ENCODE data around the gene ANKFN1. TPM values are rescaled to one million over a fixed set of nuclear protein-coding genes. Genes with fewer than 3 reads are reported as not detected.
A peak's percentile ranks its signal among the peaks of the same experiment; 100 is the strongest.

The ANKFN1 gene
- total RNA-seq, 1 experiment from 2014 or later = 0.10 TPM

DNA sequence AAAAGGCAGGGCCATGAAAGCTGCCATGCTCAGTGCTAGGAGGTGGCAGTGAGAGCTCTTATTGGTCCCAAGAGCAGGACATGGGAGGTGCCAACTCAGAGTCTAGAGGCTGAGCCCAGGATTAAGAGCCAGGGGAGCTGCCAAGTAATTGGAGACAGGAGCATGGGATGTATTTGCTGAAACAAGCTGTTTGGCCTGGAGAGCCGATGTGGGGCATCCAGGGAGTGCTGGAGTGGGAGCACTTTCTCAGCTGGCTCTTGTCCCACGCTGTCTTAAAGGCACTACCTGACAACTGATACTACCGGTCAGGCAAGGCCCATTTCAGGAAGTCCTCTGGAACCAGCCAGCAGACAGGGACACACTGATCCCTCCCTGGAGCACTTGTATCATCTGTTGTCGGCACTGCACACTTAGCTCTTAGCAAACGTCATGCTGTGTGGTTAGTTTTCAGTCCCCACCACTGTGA is 19.3 kb downstream of the ANKFN1 start:
- in situ Hi-C loops (cut with HindIII; ENCODE audit: low pct_unique_long_range_greater_than_20kb, low sequenced_read_pairs) = no loop called here
- no peak for DNase-seq (ENCODE audit: low read depth)

DNA sequence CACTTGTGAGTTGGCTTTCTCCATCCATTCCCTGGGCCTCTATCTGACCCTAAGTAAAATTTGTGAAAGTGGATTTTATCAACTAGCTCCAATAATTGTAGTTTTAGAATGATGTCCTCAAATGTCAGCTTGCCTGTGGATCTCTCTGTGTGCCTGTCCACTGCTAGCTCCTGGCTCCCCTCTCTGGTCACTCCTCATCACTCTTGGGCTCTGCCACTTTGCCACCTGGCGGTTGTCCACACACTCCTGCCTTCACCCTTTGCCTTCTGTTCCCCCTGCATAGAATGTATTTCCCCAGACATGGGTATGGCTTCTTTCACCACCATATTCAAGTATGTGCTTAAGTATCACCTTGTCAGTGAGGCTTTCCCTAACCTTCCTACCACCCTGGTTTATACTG is 19.8 kb downstream of the ANKFN1 start:
- DNase-seq (ENCODE audit: low read depth) = no peak
- in situ Hi-C loops (cut with HindIII; ENCODE audit: low pct_unique_long_range_greater_than_20kb, low sequenced_read_pairs) = no loop called here

DNA sequence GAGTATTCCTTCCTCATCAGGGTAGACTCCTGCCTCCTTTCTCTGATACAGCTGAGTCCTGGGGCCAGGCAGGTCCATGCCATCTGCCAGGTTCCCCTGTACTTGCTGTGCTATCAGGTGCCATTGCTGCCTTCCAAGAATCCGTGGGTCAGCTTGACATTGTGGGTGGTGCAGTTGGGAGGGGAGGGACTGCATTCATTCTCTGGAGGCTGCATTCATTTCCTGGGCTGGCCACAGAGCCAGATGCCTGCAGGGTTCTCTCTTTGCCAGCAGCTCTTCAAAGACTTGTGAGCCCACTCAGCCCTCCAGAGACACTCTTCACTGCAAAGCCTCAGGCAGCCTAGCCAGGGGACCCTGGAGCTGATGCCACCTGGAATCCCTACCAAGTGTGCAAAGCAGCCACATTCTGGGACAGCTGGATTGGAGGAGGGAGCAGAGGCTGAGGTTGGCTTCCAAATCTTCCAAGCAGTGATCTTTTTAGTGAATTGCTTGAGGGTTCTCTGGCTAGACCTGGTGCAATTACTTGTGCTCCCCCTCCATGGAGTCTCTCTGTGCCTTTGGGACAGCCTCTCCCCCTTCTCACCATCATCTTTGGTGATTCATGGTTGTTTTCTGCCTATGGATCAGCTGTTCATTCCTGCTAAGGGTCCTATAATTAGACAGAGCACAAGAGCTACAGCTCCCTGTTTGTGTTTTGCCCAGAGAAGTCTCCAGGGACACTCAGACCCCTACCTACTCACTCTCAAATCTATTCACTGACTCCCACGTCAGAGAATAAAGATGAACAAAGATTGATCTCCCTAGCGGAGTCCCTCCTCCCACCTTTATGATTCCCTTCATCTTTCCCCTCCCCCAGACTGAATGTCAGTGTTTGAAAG is 20.9 kb downstream of the ANKFN1 start:
- DNase-seq (ENCODE audit: low read depth) = no peak
- in situ Hi-C loops (cut with HindIII; ENCODE audit: low pct_unique_long_range_greater_than_20kb, low sequenced_read_pairs) = no loop called here

DNA sequence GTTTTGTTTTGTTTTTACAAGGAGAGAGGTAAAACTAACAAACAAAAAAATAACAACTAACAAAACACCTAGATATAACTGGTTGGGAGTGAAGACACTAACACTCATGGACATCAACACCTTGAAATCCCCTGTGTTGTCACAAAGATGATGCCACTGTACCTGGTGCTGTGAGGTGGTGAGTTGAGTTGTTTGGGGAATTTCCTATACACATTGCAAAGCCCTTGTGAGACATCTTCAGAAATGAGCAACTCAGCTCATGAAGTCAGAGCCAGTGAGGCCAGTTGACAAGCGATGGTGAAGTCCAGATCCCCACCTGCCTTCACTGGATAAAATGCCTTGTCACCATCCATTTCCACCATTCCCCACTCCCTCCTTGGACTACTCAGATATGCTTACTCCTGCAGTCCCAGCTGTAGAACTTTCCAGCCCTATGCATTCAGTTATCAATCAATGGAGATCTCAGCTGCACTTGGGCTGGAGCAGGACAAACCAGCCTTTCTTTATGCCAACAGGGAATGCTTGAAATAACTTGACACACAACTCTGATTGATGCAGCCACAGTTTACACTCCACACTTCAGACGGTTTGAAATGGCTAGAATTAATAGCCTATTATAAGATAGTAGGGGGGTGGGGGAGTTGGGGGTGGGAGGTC is 22.2 kb downstream of the ANKFN1 start:
- in situ Hi-C loops (cut with HindIII; ENCODE audit: low pct_unique_long_range_greater_than_20kb, low sequenced_read_pairs) = no loop called here
- DNase-seq (ENCODE audit: low read depth) = no peak

DNA sequence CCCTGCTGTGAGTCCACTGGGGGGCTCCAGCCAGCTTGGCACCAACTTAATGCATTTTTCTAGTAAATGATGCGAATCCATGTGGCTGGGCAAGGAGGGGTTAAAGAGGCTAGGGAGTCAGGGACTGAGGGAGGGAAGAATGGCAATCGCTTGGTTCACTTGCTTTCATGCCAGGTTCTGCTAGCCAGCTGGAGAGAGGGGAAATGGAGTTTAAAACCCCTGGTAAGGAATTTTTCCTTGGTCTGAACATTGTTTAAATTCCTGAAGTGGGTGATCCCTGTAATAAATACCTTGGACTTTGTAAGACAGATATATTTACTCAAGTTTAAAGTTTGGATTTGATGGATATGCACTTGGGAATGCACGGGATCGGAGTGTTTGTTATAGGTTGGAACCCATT is 22.8 kb downstream of the ANKFN1 start:
- in situ Hi-C loops (cut with HindIII; ENCODE audit: low pct_unique_long_range_greater_than_20kb, low sequenced_read_pairs) = no loop called here
- no peak for DNase-seq (ENCODE audit: low read depth)

DNA sequence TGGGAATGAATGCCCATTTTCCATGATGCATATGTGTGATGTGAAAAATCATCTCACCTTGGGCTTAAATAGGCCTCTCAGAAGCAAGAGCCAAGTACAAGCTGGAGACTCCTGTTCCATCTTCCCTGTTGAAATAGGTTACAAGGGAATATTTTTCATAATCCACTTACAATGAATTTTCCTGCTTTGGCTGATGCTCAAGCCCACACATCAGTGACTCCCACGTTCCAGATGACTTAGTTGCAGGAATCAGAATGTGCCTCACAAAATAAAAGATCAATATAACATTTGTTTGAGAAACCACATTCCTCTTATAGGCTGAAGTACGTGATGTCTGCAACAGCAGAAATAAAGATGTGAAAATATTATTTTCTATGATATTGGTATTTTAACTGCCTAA is 24.1 kb downstream of the ANKFN1 start:
- in situ Hi-C loops (cut with HindIII; ENCODE audit: low pct_unique_long_range_greater_than_20kb, low sequenced_read_pairs) = no loop called here
- DNase-seq (ENCODE audit: low read depth) = no peak

DNA sequence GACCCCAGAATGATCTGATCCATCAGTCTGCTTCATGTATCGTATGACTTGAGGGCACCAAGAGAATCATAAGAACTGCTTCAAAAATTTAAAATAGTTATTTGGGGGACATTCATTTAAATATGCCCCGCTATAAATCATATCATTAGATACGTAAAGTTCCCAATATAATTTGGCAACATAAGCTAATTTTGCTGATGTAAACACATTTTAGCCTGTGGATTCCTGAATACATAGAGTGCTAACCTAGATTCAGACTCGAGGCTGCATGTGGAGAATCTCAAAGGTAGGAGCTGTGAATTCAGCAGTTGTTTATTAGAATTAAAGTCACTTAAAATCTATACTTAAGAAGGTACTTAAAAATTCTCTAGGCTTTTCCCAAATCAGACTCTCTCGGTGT is 24.9 kb downstream of the ANKFN1 start:
- in situ Hi-C loops (cut with HindIII; ENCODE audit: low pct_unique_long_range_greater_than_20kb, low sequenced_read_pairs) = no loop called here
- DNase-seq (ENCODE audit: low read depth) = no peak

DNA sequence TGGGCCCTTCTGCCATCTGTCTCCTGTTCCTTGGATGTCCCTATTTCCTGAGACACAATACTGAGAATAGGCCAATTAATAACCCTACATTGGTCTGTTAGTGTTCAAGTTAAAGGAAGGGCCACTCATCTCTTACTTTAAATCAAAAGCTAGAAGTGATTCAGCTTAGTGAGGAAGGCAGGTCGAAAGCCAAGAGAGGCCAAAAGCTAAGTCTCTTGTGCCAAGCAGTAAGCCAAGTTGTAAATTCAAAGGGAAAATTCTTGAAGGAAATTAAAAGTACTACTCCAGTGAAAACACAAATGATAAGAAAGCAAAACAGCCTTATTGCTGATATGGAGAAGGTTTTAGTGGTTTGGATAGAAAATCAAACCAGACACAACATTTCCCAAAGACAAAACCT is 28.8 kb downstream of the ANKFN1 start:
- no peak for DNase-seq (ENCODE audit: low read depth)
- in situ Hi-C loops (cut with HindIII; ENCODE audit: low pct_unique_long_range_greater_than_20kb, low sequenced_read_pairs) = no loop called here

DNA sequence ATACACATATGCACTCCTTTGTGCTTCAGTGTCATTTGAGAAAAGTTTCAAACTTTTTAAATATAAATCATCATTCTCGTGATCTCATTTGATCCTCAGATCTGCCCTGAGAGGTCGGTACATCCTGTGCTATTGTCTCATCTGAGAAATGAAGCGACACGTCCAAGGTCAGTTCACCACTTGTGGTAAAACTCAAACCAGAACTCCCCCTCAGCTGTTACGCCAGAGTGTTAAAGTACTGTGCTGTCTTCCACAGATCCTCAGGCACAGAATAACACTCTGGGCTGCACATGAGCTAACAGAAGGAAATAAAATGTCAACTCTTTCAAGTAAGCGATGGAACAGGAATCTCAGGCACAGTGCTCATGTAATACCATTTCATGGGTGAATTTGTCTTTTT is 31.4 kb downstream of the ANKFN1 start:
- in situ Hi-C loops (cut with HindIII; ENCODE audit: low pct_unique_long_range_greater_than_20kb, low sequenced_read_pairs) = no loop called here

DNA sequence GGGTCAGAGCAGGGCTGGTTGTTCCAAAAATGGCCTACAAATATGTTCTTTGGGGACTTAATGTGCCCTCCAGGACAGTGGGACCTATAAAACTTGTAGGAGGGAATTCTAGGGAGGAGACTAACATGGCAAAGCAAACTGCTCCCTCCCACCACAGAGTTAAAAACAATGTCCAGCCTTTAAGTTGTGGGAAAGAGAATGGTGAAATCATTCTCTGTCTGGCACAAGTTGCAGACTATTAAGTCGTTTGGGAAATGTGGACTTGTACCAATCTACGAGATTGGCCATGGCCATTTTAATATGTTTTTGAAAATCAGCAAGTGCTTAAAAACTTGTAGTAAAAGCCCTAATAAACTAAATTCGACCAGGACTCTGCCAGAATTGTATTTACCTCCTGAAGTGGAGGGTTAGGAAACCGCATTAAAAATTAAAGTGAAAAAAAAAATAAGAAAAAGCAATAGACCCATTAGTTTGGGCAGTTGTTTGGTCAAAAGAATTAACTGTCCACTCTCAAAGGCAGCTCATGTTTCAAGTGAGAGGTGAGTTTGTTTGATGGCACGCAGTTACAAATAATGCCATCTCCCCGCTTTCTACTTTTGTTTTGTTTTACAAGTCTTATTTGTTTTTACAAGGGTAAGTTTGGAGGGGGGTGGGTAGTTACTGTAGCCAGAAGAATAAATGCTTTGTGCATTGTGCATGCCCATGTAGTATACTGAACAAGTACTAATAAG is 32.4 kb downstream of the ANKFN1 start:
- in situ Hi-C loops (cut with HindIII; ENCODE audit: low pct_unique_long_range_greater_than_20kb, low sequenced_read_pairs) = no loop called here
- no peak for DNase-seq (ENCODE audit: low read depth)

More for the DNA sequence above, 31.4 kb downstream of the ANKFN1 start:
- DNase-seq (ENCODE audit: low read depth) = no peak

DNA sequence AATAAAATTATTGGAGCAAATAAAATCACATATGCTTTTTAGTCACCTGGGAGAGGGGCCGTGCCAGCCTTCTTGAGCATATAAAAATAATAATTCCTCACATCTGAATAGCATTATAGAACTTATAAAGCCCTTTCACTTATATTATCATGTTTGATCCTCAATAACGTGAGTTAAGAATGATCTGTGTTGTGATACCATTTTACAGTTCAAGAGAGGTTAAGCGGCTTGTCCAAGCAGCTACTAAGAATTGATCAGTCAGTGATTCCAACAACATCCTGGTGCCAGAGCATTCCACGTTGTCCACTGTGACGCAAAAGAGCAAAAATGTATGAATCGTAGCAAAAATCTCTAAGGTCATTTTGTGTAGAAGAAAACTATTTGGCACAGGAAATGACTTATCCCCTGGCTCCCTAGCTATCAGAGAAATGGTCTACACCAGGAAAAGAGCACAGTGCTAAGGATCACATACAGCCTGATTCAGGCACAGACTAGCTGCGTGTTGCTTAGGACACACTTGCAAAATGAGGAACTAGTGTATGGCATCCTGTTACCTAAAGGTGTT is 33.0 kb downstream of the ANKFN1 start:
- DNase-seq (ENCODE audit: low read depth) = no peak
- in situ Hi-C loops (cut with HindIII; ENCODE audit: low pct_unique_long_range_greater_than_20kb, low sequenced_read_pairs) = no loop called here

DNA sequence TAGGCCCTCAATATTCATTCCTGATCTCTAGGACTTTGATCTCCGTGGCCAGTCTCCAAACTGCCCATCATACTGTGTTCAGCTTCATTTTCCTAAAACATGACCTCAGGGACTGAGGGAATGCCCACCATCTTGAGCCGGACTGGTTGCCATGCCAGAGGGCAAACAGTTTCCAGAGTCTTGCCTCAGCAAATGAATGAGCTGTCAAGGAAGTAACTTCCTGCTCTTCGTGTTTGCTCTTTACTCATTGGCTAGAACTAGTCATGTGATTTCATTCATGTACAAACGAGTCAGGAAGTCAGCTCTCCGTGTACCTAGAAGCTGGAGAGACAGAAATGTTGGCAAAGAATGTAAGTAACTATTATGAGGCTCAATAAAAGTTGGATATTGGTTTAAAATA is 50.2 kb downstream of the ANKFN1 start:
- in situ Hi-C loops (cut with HindIII; ENCODE audit: low pct_unique_long_range_greater_than_20kb, low sequenced_read_pairs) = no loop called here
- DNase-seq (ENCODE audit: low read depth) = peak; percentile 38

DNA sequence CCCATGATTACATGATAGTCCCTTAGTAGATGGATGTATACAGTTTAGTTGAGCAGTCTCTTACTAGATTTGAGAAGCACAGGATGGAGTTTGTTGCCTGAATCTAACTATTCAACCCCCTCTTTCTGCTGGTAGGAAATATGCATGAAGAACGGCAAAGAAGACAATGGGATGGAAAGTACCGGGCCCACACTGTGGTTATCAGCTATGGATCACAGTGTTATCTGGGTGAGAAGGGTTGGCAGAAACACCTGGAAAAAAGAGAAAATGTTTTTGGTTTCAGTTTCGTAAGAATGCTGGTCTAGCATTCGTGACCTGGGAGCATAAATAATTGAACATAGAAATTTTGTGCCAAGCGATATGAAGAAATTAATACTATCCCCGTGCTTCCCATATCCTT is 53.1 kb downstream of the ANKFN1 start:
- no peak for DNase-seq (ENCODE audit: low read depth)
- in situ Hi-C loops (cut with HindIII; ENCODE audit: low pct_unique_long_range_greater_than_20kb, low sequenced_read_pairs) = no loop called here

DNA sequence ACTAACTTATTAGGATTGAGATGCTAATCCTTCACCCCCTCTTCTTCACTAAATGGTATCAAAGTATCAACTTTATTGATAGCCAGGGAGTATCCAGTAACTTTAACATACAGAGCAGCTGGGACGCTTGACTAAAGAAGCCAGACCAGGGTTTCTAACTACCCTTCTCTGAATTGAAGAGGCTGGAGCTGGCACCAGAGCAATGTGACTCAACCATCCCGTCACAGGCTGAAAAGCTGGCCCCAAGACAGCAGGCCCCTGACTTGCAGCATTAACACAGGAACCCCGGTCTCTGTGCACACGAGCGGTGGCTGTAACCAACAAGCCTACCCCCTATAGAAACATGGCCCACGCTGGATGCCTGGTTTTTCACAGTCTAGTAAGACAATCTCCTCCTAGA is 59.8 kb downstream of the ANKFN1 start:
- no peak for DNase-seq (ENCODE audit: low read depth)
- in situ Hi-C loops (cut with HindIII; ENCODE audit: low pct_unique_long_range_greater_than_20kb, low sequenced_read_pairs) = no loop called here

DNA sequence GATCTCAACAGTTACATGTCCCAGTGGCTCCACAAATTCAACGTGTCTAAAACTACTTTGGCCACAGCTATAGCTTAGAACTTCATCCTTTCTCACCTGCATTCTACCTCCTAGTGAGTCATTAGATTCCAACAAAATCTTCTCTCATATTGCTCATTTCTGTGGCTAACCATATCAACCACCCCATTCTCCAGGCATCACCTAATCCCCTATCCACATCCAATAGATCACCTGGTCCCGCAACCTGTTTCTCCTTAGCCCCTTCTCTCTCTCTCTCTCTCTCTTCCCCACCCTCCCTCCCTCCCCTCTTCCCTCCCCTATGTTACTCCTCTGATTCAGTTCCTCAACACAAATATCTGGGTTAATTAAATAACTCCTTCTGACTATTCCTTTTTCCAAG is 64.6 kb downstream of the ANKFN1 start:
- in situ Hi-C loops (cut with HindIII; ENCODE audit: low pct_unique_long_range_greater_than_20kb, low sequenced_read_pairs) = no loop called here
- no peak for DNase-seq (ENCODE audit: low read depth)

DNA sequence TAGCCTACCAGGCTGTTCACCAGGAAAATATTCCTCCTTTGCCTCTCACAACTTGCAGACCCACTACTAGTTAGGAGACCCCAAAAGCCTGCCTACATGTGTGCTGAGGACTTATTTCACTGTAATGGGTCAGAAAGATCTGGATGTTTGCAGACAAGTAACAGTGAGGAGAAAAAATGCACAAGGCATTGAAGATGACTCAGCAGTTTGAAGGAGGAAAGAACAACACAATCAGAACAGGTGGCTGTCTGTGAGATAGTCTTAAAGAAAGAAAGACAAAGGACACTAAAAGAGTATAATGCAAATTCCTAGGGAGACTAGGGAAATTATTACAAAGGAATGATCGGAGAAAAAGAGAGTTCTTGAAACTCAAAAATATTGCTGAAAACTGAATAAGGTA is 69.0 kb downstream of the ANKFN1 start:
- DNase-seq (ENCODE audit: low read depth) = peak; percentile 14

DNA sequence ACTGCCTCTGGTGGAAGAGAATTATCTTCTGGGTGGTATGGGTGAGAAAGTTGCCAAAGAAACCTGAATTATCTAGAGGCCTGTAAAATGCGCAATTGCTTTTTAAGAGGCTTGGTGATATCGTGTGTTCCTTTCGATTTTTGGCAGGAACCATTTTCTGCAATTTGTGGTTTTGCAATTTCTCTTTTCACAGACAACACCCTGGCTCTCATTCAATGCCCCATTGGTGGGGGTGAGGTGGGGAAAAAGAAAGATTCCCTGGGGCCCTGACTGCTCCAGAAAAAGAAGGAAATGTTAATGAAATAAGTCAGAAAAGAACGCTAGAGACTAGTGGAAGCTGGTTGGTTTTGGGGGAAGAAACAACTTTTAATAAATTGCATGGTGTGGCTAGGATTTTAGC is 77.4 kb downstream of the ANKFN1 start:
- DNase-seq (ENCODE audit: low read depth) = no peak
- in situ Hi-C loops (cut with HindIII; ENCODE audit: low pct_unique_long_range_greater_than_20kb, low sequenced_read_pairs) = no loop called here

More for the DNA sequence above, 69.0 kb downstream of the ANKFN1 start:
- in situ Hi-C loops (cut with HindIII; ENCODE audit: low pct_unique_long_range_greater_than_20kb, low sequenced_read_pairs) = no loop called here

DNA sequence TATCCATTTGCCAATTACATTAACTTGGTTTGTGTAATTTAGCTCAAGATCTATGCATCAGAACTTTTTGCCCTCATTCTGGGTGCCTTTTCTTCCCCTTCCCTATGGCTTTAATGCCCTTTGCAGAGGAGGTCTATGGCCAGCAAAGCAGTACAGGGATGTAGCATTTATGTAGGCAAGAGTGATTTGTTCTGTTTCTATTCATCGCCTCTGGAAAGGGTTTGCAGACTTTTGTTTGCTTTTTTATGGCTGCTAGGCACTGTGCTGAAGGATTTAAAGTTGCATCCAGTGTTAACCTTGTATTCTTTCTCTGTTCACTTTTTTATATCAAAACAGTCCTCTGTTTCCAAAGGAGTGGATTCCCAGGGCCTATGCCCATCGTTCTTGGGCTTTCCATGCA is 78.0 kb downstream of the ANKFN1 start:
- DNase-seq (ENCODE audit: low read depth) = no peak
- in situ Hi-C loops (cut with HindIII; ENCODE audit: low pct_unique_long_range_greater_than_20kb, low sequenced_read_pairs) = no loop called here

DNA sequence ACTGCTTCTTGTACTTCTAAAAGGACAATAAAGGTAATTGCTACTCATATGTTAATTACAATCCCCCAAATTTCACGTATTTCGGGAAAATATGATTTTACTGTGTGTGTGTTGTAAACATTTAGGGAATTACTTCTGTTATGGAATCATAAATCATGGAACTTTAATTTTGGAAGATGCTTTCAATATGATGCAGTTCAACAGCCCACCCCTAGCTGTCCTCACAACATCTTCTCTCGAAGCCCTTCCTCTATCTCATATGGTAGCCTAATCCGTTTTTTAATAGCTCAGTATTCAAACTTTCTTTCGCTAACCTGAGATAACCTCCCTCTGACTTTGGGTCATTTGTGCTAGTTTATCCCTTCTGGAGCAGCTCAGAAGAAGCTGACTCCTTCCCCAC is 78.4 kb downstream of the ANKFN1 start:
- in situ Hi-C loops (cut with HindIII; ENCODE audit: low pct_unique_long_range_greater_than_20kb, low sequenced_read_pairs) = no loop called here

More for the DNA sequence above, 78.4 kb downstream of the ANKFN1 start:
- no peak for DNase-seq (ENCODE audit: low read depth)

All from Caki2 (cell line).